ENCODE results near the gene GARIN6.

GARIN6 gene

GRCh38 chr12:99648183-99648582 is 630 bp downstream of the GARIN6 start:
- FAIRE-seq (no peak), DNase-seq (ENCODE audit: insufficient read length) (no peak)
- TF ChIP-seq TAF1 (IDR thresholded peaks at IDR 0.05; ENCODE audit: borderline replicate concordance, low read depth, low read length) (no peak), POLR2AphosphoS5 (IDR thresholded peaks at IDR 0.05; ENCODE audit: low read depth, low read length) (no peak), POLR2A (IDR thresholded peaks at IDR 0.05; ENCODE audit: low read depth, low read length) (no peak)

- FAIRE-seq (no peak), DNase-seq (ENCODE audit: insufficient read length) (no peak)
- TF ChIP-seq POLR2A (IDR thresholded peaks at IDR 0.05; ENCODE audit: low read depth, low read length), result no peak
- no peak for TF ChIP-seq TAF1 (IDR thresholded peaks at IDR 0.05; ENCODE audit: borderline replicate concordance, low read depth, low read length)
- TF ChIP-seq POLR2AphosphoS5 (IDR thresholded peaks at IDR 0.05; ENCODE audit: low read depth, low read length), result no peak
These were observed 2.0 kb downstream of the GARIN6 start for GRCh38 chr12:99649551-99649950.

- TF ChIP-seq TAF1 (IDR thresholded peaks at IDR 0.05; ENCODE audit: borderline replicate concordance, low read depth, low read length) (no peak), POLR2AphosphoS5 (IDR thresholded peaks at IDR 0.05; ENCODE audit: low read depth, low read length) (no peak), POLR2A (IDR thresholded peaks at IDR 0.05; ENCODE audit: low read depth, low read length) (no peak)
- no peak for FAIRE-seq
- DNase-seq (ENCODE audit: insufficient read length), result no peak
These were observed 11.3 kb downstream of the GARIN6 start for GRCh38 chr12:99658671-99659349.

GRCh38 chr12:99670635-99671034 is 23.1 kb downstream of the GARIN6 start:
- FAIRE-seq (no peak), DNase-seq (ENCODE audit: insufficient read length) (no peak)
- TF ChIP-seq POLR2AphosphoS5 (IDR thresholded peaks at IDR 0.05; ENCODE audit: low read depth, low read length) (no peak), TAF1 (IDR thresholded peaks at IDR 0.05; ENCODE audit: borderline replicate concordance, low read depth, low read length) (no peak), POLR2A (IDR thresholded peaks at IDR 0.05; ENCODE audit: low read depth, low read length) (no peak)

GRCh38 chr12:99680276-99680675 is 32.7 kb downstream of the GARIN6 start:
- FAIRE-seq (no peak), DNase-seq (ENCODE audit: insufficient read length) (no peak)
- TF ChIP-seq POLR2A (IDR thresholded peaks at IDR 0.05; ENCODE audit: low read depth, low read length), result no peak
- no peak for TF ChIP-seq TAF1 (IDR thresholded peaks at IDR 0.05; ENCODE audit: borderline replicate concordance, low read depth, low read length)
- no peak for TF ChIP-seq POLR2AphosphoS5 (IDR thresholded peaks at IDR 0.05; ENCODE audit: low read depth, low read length)

GRCh38 chr12:99686142-99686541 is 38.6 kb downstream of the GARIN6 start:
- FAIRE-seq (no peak), DNase-seq (ENCODE audit: insufficient read length) (no peak)
- TF ChIP-seq TAF1 (IDR thresholded peaks at IDR 0.05; ENCODE audit: borderline replicate concordance, low read depth, low read length) (no peak), POLR2A (IDR thresholded peaks at IDR 0.05; ENCODE audit: low read depth, low read length) (no peak), POLR2AphosphoS5 (IDR thresholded peaks at IDR 0.05; ENCODE audit: low read depth, low read length) (no peak)

GRCh38 chr12:99695050-99695449 is 47.5 kb downstream of the GARIN6 start:
- DNase-seq (ENCODE audit: insufficient read length) (no peak), FAIRE-seq (no peak)
- TF ChIP-seq POLR2AphosphoS5 (IDR thresholded peaks at IDR 0.05; ENCODE audit: low read depth, low read length), result no peak
- TF ChIP-seq TAF1 (IDR thresholded peaks at IDR 0.05; ENCODE audit: borderline replicate concordance, low read depth, low read length), result no peak
- TF ChIP-seq POLR2A (IDR thresholded peaks at IDR 0.05; ENCODE audit: low read depth, low read length), result no peak
